H54 (cell line): Measurements from ENCODE around the gene METTL25B.
"Not testable (repeated sequence)": the region's sequence is repeated elsewhere in the genome, so short reads cannot be mapped to it uniquely, and the experiment has no call there.

Experiments
- DNase-seq: peaks from one replicate; pipeline ENCODE4 v3.0.0; 2011; ENCODE audit warnings: low spot score, mixed read lengths; ENCODE audit not compliant: insufficient read length
- FAIRE-seq: peaks from 3 replicates; lab custom pipeline; 2011; peaks lifted over from hg19 to GRCh38; lab: Jason Lieb, UNC
- POLR2A ChIP-seq: IDR thresholded peaks from 2 replicates; pipeline ENCODE4 v1.6.1; 2011; ENCODE audit warnings: low read depth, mild to moderate bottlenecking, low read length

METTL25B gene

DNA sequence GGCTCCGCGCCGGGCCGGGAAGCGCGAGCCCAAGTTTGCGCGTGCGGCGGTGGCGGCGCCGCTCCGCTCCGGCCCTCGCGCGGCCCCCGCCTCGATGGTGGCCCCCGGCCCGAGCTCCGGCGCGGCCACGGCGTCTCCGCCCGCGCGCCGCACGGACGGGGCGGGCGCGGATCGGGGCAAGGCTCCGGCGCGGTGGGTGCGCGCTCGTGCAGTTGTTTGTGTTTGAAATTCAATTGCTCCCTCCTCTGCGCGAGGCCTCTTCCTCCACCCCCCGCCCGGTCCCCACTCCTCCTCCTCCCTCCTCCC, 23.1 kb downstream of the METTL25B start, which contains the start of gene HDGF:
Gene HDGF (minus strand): TSS at position 225 of the 306 bp plus-strand sequence. CDS start 246 bp downstream, outside the sequence.
- DNase-seq (no peak), FAIRE-seq (no peak)
- no peak for TF ChIP-seq POLR2A

DNA sequence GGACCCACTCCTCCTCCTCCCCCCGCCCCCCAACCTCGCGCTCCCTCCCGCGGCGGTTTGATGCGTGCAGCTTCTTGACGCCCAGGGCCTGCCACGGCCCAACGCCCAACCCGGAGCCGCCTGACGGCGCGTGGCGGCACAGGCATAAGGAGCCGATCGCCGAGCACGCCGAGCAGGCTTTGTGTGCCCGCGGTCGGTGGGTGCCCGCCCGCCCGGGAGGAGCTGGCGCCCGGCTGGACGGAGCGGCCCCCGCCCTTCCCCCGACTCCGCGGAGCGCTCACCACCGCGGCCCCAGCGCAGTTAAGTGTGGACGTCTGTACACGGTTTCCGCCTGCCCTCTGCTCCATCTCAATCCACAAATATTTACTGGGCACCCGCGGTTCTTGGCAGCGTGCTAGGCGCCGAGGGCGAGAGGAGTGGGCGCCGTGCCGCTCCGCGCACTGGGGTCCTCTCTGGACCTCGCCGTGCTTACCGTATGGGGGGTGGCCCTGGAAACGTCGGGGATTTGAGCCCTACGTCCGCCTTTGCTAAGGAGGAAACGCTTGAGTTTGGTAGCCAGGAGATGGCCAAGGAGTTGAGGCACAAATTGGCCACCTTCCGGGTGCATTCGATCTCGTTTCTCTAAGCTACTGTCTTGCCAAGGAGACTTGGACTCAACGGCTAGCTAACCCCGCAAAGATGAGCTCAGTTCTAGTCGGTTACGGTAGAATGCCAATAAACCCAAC, 23.6 kb downstream of the METTL25B start:
- peak; percentile 72 for TF ChIP-seq POLR2A
- no peak for FAIRE-seq
- DNase-seq = peak; percentile 92

DNA sequence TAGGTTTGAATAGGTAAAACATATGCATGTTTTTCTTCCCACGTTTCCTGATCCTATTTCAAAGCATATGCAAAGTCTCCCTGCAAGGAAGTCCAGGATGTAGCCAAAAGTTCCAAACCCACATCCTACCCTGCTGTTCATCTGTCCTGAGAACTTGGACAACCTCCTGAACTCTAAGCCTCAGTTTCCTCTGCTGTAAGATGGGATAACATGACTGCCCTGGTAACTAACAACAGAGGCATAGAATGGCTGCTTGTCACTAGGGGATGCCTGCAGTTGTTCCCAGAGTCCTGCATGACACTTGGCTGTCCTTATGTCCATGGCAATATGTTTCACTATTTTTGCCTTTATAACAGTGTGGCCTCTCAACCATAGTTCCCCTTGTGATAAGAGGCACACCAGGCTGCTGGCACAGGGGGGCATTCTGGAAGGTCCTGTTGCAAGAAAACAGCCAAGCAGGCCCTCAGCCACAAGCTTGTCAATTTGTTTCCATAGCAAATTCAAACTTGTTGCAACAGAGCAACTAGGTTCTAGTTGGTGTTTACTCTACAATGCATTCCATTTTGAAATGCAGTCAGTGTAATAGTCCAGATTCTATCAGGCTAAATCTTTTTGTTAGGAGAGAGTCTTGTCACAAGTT, 24.7 kb downstream of the METTL25B start:
- no peak for FAIRE-seq
- TF ChIP-seq POLR2A = no peak
- no peak for DNase-seq

DNA sequence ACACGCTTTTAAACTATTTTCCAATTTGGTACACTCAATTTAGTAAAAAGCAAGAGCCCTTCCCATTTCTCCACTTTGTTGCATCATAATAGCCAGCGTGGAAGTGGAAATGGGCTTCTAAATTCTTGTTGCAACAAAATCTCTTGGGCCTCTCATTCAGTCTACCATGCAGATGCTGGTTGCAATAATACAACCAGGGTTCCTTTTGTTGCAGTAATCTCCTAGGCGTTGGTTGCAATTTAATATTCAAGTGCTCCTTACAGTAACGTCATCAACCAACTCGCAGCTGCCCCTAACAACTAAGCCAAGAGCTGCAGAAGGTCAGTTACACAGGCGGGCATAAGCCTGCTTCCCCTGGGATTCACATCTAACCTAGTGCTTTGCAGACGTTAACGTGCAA, 25.9 kb downstream of the METTL25B start:
- FAIRE-seq = no peak
- no peak for TF ChIP-seq POLR2A
- DNase-seq = no peak

DNA sequence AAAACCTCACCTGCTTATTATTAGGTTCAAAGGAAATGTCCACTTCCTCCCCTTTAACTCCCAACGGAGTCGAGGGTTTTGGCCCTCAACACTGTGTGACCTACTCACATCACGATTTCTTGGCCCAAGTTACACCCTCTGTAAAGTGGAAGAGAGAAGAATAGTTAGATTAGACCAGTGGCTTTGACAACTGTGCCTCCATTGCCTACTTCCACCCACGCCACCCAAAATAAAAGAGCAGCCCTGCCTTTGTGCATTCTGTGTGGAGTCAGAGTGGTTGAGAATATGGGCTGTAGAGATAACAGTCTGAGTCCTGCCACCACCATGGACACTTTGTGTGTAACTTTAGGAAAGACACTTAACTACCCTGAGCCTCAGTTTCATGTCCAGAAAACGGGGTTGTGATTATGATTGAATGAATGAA, 27.3 kb downstream of the METTL25B start:
- TF ChIP-seq POLR2A = no peak
- no peak for FAIRE-seq
- no peak for DNase-seq

DNA sequence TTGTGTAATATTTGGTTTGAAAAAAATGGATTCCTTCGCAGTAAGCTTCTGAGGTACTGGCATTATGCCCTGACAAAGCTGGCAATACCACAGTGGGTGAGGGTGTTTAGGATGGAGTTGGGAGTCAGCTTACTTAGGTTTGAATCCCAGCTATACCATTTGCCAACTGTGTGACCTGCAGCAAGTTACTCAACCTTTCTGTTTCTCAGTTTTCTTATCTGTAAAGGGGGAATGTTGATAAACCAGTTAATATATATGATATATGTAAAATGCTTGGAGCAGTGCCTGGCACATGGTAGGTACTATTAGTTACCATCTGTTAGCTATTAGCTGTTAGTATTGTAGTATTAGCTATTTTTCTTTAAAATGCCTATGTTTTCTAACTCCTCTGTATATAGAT, 28.1 kb downstream of the METTL25B start:
- DNase-seq (no peak), FAIRE-seq (no peak)
- no peak for TF ChIP-seq POLR2A

DNA sequence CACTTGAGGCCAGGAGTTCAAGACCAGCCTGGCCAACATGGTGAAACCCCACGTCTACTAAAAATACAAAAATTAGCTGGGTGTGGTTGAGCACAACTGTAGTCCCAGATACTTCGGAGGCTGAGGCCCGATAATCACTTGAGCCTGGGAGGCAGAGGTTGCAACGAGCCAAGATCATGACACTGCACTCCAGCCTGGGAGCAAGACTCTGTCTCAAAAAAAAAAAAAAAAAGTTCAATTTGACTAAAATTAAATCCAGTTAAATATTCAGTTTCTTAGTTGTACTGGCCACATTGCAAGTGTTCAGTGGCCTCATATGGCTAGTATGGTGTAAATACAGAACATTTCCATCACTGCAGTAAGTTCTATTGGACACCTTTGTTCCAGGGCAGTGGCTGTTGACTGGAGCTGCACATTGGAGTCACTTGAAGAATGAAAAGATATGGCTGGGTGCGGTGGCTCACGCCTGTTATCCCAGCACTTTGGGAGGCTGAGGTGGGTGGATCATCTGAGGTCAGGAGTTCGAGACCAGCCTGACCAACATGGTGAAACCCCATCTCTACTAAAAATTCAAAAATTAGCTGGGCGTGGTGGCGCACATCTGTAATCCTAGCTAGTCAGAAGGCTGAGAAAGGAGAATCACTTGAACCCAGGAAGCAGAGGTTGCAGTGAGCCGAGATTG, 29.4 kb downstream of the METTL25B start:
- FAIRE-seq, DNase-seq: not testable (repeated sequence)

DNA sequence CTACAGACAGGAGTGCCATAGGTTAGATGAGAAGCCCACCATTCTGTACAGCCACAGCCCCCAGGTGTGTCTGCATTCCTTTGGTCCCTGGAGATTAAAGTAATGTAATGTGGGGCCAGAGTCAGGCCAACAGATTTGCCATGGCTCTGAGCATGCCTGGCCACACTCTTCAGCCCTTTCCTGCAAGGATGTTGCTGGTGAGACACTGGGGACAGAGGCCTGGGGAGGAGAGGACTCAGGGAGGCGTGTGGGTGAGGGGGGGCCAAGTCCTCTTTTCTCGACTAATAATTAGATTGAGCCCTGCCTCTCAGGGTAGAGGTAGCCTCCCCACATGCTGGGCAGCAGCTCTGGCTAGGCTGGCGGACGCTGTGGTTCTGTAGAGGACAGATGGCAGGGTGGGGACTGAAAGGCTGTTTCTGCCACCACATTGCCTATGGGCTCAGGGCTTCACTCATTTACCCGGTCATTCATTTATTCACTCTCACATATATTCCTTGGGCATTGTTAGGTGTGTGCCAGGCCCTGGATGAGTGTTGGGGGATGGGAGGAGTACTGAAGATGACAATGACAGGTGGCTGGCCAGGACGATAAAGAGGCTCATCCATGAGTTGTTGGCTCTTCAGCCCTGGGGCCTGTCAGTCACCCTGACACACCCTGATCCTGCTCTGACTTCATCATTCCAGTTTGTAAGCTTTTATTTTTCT, 32.0 kb downstream of the METTL25B start:
- FAIRE-seq (no peak), DNase-seq (no peak)
- TF ChIP-seq POLR2A = no peak

DNA sequence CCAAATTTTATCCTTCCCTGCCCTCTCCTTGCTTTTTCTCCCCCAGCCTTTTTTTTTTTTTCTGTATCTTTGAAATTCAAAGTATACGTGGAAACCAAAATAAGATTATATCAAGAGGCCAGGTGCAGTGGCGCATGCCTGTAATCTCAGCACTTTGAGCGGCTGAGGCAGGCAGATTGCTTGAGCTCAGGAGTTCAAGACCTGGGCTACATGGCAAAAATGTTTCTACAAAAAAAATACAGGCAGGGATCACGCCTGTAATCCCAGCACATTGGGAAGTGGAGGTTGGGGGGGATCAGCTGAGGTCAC, 32.5 kb downstream of the METTL25B start:
- FAIRE-seq = no peak
- DNase-seq = no peak
- no peak for TF ChIP-seq POLR2A

DNA sequence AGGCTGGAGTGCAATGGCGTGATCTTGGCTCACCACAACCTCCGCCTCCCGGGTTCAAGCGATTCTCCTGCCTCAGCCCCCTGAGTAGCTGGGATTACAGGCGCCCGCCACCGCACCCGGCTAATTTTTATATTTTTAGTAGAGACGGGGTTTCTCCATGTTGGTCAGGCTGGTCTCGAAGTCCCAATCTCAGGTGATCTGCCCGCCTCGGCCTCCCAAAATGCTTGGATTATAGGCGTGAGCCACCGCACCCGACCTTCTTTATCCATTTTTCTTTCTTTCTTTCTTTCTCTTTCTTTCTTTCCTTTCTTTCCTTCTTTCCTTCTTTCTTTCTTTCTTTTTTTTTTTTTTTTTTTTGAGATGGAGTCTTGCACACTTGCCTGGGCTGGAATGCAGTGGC, 36.9 kb downstream of the METTL25B start:
- FAIRE-seq, DNase-seq: not testable (repeated sequence)

DNA sequence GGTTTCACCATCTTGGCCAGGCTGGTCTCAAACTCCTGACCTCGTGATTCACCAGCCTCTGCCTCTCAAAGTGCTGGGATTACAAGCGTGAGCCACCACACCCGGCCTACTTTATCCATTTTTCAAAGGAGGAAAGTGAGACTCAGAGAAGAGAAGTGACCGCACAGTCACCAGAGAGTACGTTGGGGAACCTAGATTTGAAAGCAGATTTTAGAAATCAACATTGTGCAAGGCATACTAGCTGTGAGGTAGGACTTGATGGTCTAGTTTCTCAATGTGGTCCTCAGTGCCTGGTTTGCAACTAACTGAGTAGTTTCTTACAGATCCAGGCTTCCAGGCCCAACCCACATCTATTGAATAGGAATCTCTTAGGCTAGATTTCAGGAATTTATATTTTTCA, 37.4 kb downstream of the METTL25B start:
- TF ChIP-seq POLR2A = no peak
- no peak for FAIRE-seq
- DNase-seq = no peak

DNA sequence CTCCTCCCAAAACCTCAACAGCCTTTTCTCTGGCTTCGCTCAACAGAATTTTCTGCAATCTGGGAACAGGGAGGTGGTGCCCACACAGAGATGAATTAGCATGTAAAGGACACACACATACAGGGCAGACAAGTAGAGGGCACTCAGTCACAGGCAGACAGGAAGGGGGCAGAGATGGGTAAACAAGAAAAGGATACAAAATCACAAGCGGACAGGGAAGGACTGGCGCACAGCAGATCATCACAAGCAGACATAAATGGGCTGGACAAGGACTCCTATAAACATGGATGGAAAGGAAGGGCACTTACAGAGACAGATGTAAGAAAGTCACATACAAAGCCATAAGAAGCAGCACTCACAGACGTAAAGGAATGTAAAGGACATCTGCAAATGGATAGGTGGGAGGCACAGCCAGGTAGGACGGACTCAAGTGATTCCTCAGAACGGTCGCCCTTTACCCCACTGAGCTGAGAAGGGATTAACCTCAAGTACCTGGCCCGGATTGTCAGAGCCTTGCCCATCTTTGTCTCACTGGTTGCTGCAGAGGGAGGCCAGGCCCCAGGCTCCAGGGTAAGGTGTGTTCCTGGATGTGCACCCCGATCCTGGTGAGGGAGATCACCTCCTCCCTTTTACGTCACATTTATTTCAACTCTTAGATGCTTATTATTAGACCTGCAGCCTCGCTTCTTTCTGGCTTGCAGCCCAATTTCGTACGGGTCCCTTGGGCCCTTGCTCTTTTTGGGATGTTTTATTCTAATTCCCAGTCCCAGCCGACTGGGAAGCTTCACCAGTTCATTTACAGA, 38.2 kb downstream of the METTL25B start:
- TF ChIP-seq POLR2A = 0 out of 2 replicates have a peak, but pooled peaks have one; percentile 7
- DNase-seq (no peak), FAIRE-seq (no peak)

DNA sequence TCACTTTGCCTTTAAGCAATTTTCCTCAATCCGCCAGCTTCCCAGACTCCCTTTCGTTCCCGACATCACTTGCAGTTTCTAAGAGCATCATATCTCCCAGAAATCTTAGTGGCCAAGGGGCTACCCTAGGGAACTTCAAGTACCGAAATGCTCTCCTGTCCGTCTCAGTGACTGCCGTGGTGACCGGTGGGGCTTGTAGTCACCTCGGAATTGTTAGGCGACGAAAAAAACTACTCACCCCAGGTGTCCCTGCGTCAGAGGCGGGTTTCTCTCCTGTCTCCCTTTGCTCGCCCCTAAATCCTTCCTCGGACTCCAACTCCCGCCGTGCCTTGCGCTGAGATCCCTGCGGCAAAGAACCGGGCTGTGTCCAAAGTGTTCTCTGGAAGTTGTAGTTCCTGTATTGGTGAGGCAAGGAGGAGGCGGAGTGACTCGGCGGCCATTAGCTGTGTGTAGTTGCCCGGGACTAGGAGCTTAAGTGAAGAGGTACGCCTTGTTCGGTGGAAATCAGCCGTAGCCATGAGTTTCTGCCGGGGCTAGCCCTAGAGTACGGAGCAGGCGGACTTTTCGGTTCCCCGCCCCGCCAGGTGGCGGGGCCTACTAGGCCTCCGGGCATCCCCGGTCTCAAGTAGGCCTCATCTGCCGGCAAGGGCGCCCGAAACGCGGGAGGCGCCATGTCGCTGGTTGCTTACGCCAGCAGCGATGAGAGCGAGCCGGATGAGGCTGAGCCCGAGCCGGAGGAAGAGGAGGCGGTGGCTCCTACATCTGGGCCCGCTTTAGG, 39.0 kb downstream of the METTL25B start, which contains the start of gene PRCC:
Gene PRCC (plus strand): TSS at position 435 of the 778 bp plus-strand sequence. CDS start 237 bp downstream, at position 672.
- TF ChIP-seq POLR2A = peak; percentile 45
- FAIRE-seq (peak; percentile 58), DNase-seq (peak; percentile 82)
